ENCODE measurements around the gene TNRC6B. TPM values are rescaled to one million over a fixed set of nuclear protein-coding genes. Genes with fewer than 3 reads are reported as not detected.

Gene TNRC6B
- total RNA-seq, 4 donors from 2014 or later, result 34.5 to 57.0 (median 45.4) TPM

- 97% methylated on average over 11 of the region's 11 CpGs for WGBS
- no peak for DNase-seq (ENCODE audit: extremely low spot score)
- Histone ChIP-seq H3K27ac (replicated peaks in 1 of 4) (no peak overlapping the region), H3K4me3 (no peak overlapping the region), H3K27me3 (no peaks in the 10 kb centered on the region), H3K36me3 (peaks cover 11 to 62% (median 43%) of the 10 kb centered on the region in 4 donors), H3K4me1 (peaks cover 0 to 27% (median 23%) of the 10 kb centered on the region in 4 donors), H3K9me3 (no peaks in the 10 kb centered on the region)
- intact Hi-C loops (cut with DNase I), result no loop called here
- no peak for TF ChIP-seq EP300 (IDR thresholded peaks at IDR 0.05)
- TF ChIP-seq POLR2A (IDR thresholded peaks at IDR 0.05; ENCODE audit: low read depth), result no peak
- no peak for TF ChIP-seq CTCF (IDR thresholded peaks at IDR 0.05)
- no peak for TF ChIP-seq POLR2AphosphoS5 (IDR thresholded peaks at IDR 0.05)
Observed at GRCh38 chr22:40302149-40302548, 124.4 kb downstream of the TNRC6B start.

GRCh38 chr22:40305625-40306024, 127.9 kb downstream of the TNRC6B start:
- intact Hi-C loops (cut with DNase I), result no loop called here
- no peak for TF ChIP-seq POLR2A (IDR thresholded peaks at IDR 0.05; ENCODE audit: low read depth)
- no peak for TF ChIP-seq EP300 (IDR thresholded peaks at IDR 0.05)
- no peak for TF ChIP-seq CTCF (IDR thresholded peaks at IDR 0.05)
- TF ChIP-seq POLR2AphosphoS5 (IDR thresholded peaks at IDR 0.05), result no peak
- no peaks in the 10 kb centered on the region for H3K9me3 ChIP-seq
- peaks cover 6 to 52% (median 49%) of the 10 kb centered on the region in 4 donors for H3K4me1 ChIP-seq
- peaks cover 9 to 89% (median 48%) of the 10 kb centered on the region in 4 donors for H3K36me3 ChIP-seq
- H3K4me3 ChIP-seq, result no peak overlapping the region
- no peak for DNase-seq (ENCODE audit: extremely low spot score)
- WGBS, result 94% methylated on average over 5 of the region's 5 CpGs
- H3K27ac ChIP-seq (replicated peaks in 1 of 4), result peak overlapping the region; percentile 70 to 78 (median 74)
- no peaks in the 10 kb centered on the region for H3K27me3 ChIP-seq

GRCh38 chr22:40308999-40309573, 131.4 kb downstream of the TNRC6B start:
- DNase-seq (ENCODE audit: extremely low spot score), result no peak
- H3K4me3 ChIP-seq, result no peak overlapping the region
- intact Hi-C loops (cut with DNase I), result no loop called here
- H3K27ac ChIP-seq (replicated peaks in 1 of 4), result peak overlapping the region; percentile 70 to 78 (median 74)
- no peak for TF ChIP-seq CTCF (IDR thresholded peaks at IDR 0.05)
- TF ChIP-seq POLR2AphosphoS5 (IDR thresholded peaks at IDR 0.05), result no peak
- no peak for TF ChIP-seq EP300 (IDR thresholded peaks at IDR 0.05)
- no peak for TF ChIP-seq POLR2A (IDR thresholded peaks at IDR 0.05; ENCODE audit: low read depth)
- peaks cover 9 to 68% (median 67%) of the 10 kb centered on the region in 4 donors for H3K4me1 ChIP-seq
- no peaks in the 10 kb centered on the region for H3K9me3 ChIP-seq
- WGBS, result 54% methylated on average over 6 of the region's 6 CpGs
- no peaks in the 10 kb centered on the region for H3K27me3 ChIP-seq
- H3K36me3 ChIP-seq, result peaks cover 17 to 90% (median 48%) of the 10 kb centered on the region in 4 donors

GRCh38 chr22:40309631-40310030, 131.9 kb downstream of the TNRC6B start:
- no peak for TF ChIP-seq CTCF (IDR thresholded peaks at IDR 0.05)
- TF ChIP-seq EP300 (IDR thresholded peaks at IDR 0.05), result no peak
- TF ChIP-seq POLR2A (IDR thresholded peaks at IDR 0.05; ENCODE audit: low read depth), result no peak
- TF ChIP-seq POLR2AphosphoS5 (IDR thresholded peaks at IDR 0.05), result no peak
- Histone ChIP-seq H3K9me3 (no peaks in the 10 kb centered on the region), H3K36me3 (peaks cover 17 to 94% (median 53%) of the 10 kb centered on the region in 4 donors), H3K4me1 (peaks cover 9 to 68% (median 67%) of the 10 kb centered on the region in 4 donors), H3K27ac (replicated peaks in 1 of 4) (peak overlapping the region; percentile 70 to 78 (median 74)), H3K27me3 (no peaks in the 10 kb centered on the region), H3K4me3 (no peak overlapping the region)
- no peak for DNase-seq (ENCODE audit: extremely low spot score)
- intact Hi-C loops (cut with DNase I), result no loop called here
